HepG2 (cell line): ENCODE data around the gene IFNL1. TPM values are rescaled to one million over a fixed set of nuclear protein-coding genes. Genes with fewer than 3 reads are reported as not detected.

Experiments
- ATAC-seq: fragments of 200-7000 bp; cut with Tn5 transposase; 3 replicates; pipeline ENCODE4 v1.9.1; 2020; ENCODE audit warnings: mild to moderate bottlenecking, moderate library complexity
- BruUV-seq: library from RNA; stranded (reverse); fragments of 400-500 nt; replicated peaks from 2 replicates; lab custom pipeline; 2021; lab: Mats Ljungman, UMichigan
- CTCF ChIA-PET: fragments of 300-600 bp; formaldehyde crosslinking; extraction: SDS; loops from one replicate; lab custom pipeline; 2021; ENCODE audit warnings: low total read pairs, inconsistent platforms, low intra/inter-chr PET ratio; lab: Yijun Ruan, JAX
- POLR2A ChIA-PET: fragments of 350-600 bp; sonication (Branson Sonifier 250); formaldehyde crosslinking; loops from one replicate; lab custom pipeline; 2020; ENCODE audit warnings: antibody characterized with exemption, inconsistent platforms; lab: Yijun Ruan, JAX
- DNase-seq: peaks from one replicate; pipeline ENCODE4 v3.0.0-alpha.2; 2015; ENCODE audit warnings: low spot score
- FAIRE-seq: peaks from 3 replicates; lab custom pipeline; 2011; peaks lifted over from hg19 to GRCh38; lab: Jason Lieb, UNC
- H2AFZ ChIP-seq: one replicate; pipeline ENCODE4 v1.6.1; 2011; ENCODE audit warnings: low read length, inconsistent platforms
- H3K27ac ChIP-seq: fragments of 300-600 bp; 3 replicates; pipeline ENCODE4 v1.8.0; 2011; ENCODE audit warnings: mixed run types, mild to moderate bottlenecking, mixed read lengths, low read length, inconsistent platforms; ENCODE audit not compliant: insufficient read depth; ENCODE audit errors: extremely low read length
- H3K27me3 ChIP-seq, 2 experiments: fragments of 200-600 bp in 1 of 2; 2 replicates in 1 of 2; 3 replicates in 1 of 2; pipeline versions ENCODE4 v1.6.0 to v1.8.0; 2011; ENCODE audit warnings: low read length in 2 of 2, mild to moderate bottlenecking in 2 of 2, moderate library complexity in 2 of 2, inconsistent platforms in 1 of 2; ENCODE audit not compliant: insufficient read depth in 2 of 2, control insufficient read depth in 1 of 2
- H3K36me3 ChIP-seq, 2 experiments: fragments of 200-600 bp in 1 of 2; replicated peaks in 1 of 2; 2 replicates in 1 of 2; 3 replicates in 1 of 2; pipeline versions ENCODE4 v1.5.1 to v1.8.0; 2011; ENCODE audit warnings: low read length in 2 of 2, inconsistent platforms in 1 of 2; ENCODE audit not compliant: insufficient read depth in 2 of 2, control insufficient read depth in 1 of 2
- H3K4me1 ChIP-seq: 2 replicates; pipeline ENCODE4 v1.5.1; 2012; ENCODE audit warnings: low read length, inconsistent platforms; ENCODE audit not compliant: insufficient read depth
- H3K4me2 ChIP-seq: 2 replicates; pipeline ENCODE4 v1.6.0; 2011; ENCODE audit warnings: low read depth, low read length, inconsistent platforms
- H3K4me3 ChIP-seq, 3 experiments: fragments of 200-600 bp in 1 of 3; sonication (generic), shearing (Covaris generic) in 1 of 3; replicated peaks in 1 of 3; 2 replicates each; pipeline ENCODE4 v1.5.1; 2011 to 2016; ENCODE audit warnings: low read length in 3 of 3, inconsistent platforms in 2 of 3, low read depth in 2 of 3, mild to moderate bottlenecking in 2 of 3, control low read depth in 1 of 3, mixed read lengths in 1 of 3; ENCODE audit not compliant: insufficient read depth in 1 of 3
- H3K79me2 ChIP-seq: one replicate; pipeline ENCODE4 v1.6.1; 2011; ENCODE audit warnings: low read length, inconsistent platforms; ENCODE audit not compliant: insufficient read depth
- H3K9ac ChIP-seq: 2 replicates; pipeline ENCODE4 v1.6.0; 2011; ENCODE audit warnings: mild to moderate bottlenecking, low read depth, low read length, inconsistent platforms; ENCODE audit not compliant: insufficient read depth
- H3K9me3 ChIP-seq: 2 replicates; pipeline ENCODE4 v1.5.1; 2012; ENCODE audit warnings: mild to moderate bottlenecking, low read length
- H4K20me1 ChIP-seq: 2 replicates; pipeline ENCODE4 v1.6.0; 2011; ENCODE audit warnings: inconsistent platforms, mild to moderate bottlenecking, low read length, moderate library complexity; ENCODE audit not compliant: insufficient read depth
- HMG20A ChIP-seq: IDR thresholded peaks from 2 replicates; pipeline ENCODE4 v1.6.1; 2016; ENCODE audit warnings: borderline replicate concordance
- POLR2AphosphoS2 ChIP-seq: IDR thresholded peaks from 2 replicates; pipeline ENCODE4 v1.6.1; 2011; ENCODE audit warnings: low read depth, low read length, improper control_type of control experiment
- SNAI1 ChIP-seq: sonication (generic); formaldehyde crosslinking; IDR thresholded peaks from 2 replicates; pipeline ENCODE4 v1.5.0; 2020; ENCODE audit warnings: mild to moderate bottlenecking, missing genetic modification reagents, borderline replicate concordance
- SUZ12 ChIP-seq: fragments of 150-350 bp; IDR thresholded peaks from 2 replicates; pipeline ENCODE4 v1.6.1; 2014; ENCODE audit warnings: low read depth, low read length
- TCF7 ChIP-seq: sonication (generic); IDR thresholded peaks from 2 replicates; pipeline ENCODE4 v1.6.1; 2016; ENCODE audit warnings: antibody characterized with exemption, low read depth
- ZNF235 ChIP-seq: sonication (generic); formaldehyde crosslinking; IDR thresholded peaks from 2 replicates; pipeline ENCODE4 v1.8.1; 2023; ENCODE audit warnings: mild to moderate bottlenecking, missing genetic modification reagents, borderline replicate concordance
- ZNF329 ChIP-seq: sonication (generic); formaldehyde crosslinking; IDR thresholded peaks from 2 replicates; pipeline ENCODE4 v1.9.0; 2021; ENCODE audit warnings: low read depth, mild to moderate bottlenecking, missing genetic modification reagents
- ZNF383 ChIP-seq: sonication (generic); formaldehyde crosslinking; IDR thresholded peaks from 2 replicates; pipeline ENCODE4 v1.4.0; 2020; ENCODE audit warnings: missing genetic modification reagents, mild to moderate bottlenecking, borderline replicate concordance
- ZSCAN9 ChIP-seq: IDR thresholded peaks from 2 replicates; pipeline ENCODE4 v1.6.1; 2016; ENCODE audit warnings: borderline replicate concordance
- WGBS: methylation state at CpG from one replicate; pipeline ENCODE4 v1.1.6; 2017; ENCODE audit warnings: low lambda C conversion rate; 5-methylcytosine and 5-hydroxymethylcytosine counted together
- in situ Hi-C: cut with HindIII; loops from 2 replicates; pipeline ENCODE4 v1.10.0; 2017; ENCODE audit warnings: low pct_unique_long_range_greater_than_20kb; ENCODE audit not compliant: extremely low pct_ligation_motif_present
- intact Hi-C: fragments of 100-400 bp; cut with micrococcal nuclease; formaldehyde crosslinking; loops from one replicate; pipeline ENCODE4 v1.10.0; 2022; ENCODE audit not compliant: unreplicated experiment
- polyA plus RNA-seq, 8 experiments: library from polyadenylated mRNA; depleted of rRNA in 3 of 8; stranded (reverse) in 7 of 8; unstranded in 1 of 8; fragments of >200 nt; fragmentation: Illumina TruSeq in 4 of 8; extraction: Trizol in 4 of 8; gene quantifications; 2 replicates each; pipeline versions ENCODE4 v1.2.1 to v1.2.3, GENCODE V29; 2011 to 2016; ENCODE audit warnings: low read depth in 4 of 8, missing spikeins in 1 of 8, mixed read lengths in 1 of 8; ENCODE audit not compliant: insufficient read depth in 1 of 8
- total RNA-seq, 5 experiments: library from RNA; depleted of rRNA; stranded (reverse); fragments of >200 nt; fragmentation: Illumina TruSeq; extraction: Trizol; gene quantifications; 2 replicates each; pipeline ENCODE4 v1.2.3, GENCODE V29; 2016; ENCODE audit warnings: low read depth in 1 of 5
- TF ChIP-seq, protein P1 (sequence below): sonication (generic); formaldehyde crosslinking; IDR thresholded peaks from 2 replicates; pipeline ENCODE4 v1.8.0; 2022; ENCODE audit warnings: mild to moderate bottlenecking, missing genetic modification reagents; ENCODE audit not compliant: insufficient replicate concordance
- TF ChIP-seq, protein P2 (sequence below): sonication (generic); formaldehyde crosslinking; conservative IDR thresholded peaks from 2 replicates; pipeline ENCODE4 v1.8.0; 2022; ENCODE audit warnings: mild to moderate bottlenecking, moderate library complexity, missing genetic modification reagents
- TF ChIP-seq, protein P3 (sequence below): sonication (generic); formaldehyde crosslinking; IDR thresholded peaks from 2 replicates; pipeline ENCODE4 v1.5.1; 2020; ENCODE audit warnings: missing genetic modification reagents, mild to moderate bottlenecking, borderline replicate concordance
- TF ChIP-seq, protein P4 (sequence below): sonication (generic); formaldehyde crosslinking; IDR thresholded peaks from 2 replicates; pipeline ENCODE4 v1.5.1; 2020; ENCODE audit warnings: mild to moderate bottlenecking, missing genetic modification reagents, moderate library complexity
- TF ChIP-seq, protein P5 (sequence below): sonication (generic); formaldehyde crosslinking; IDR thresholded peaks from 2 replicates; pipeline ENCODE4 v1.8.0; 2022; ENCODE audit warnings: missing genetic modification reagents, mild to moderate bottlenecking, borderline replicate concordance

The IFNL1 gene
- total and polyA plus RNA-seq, 2 of the 13 experiments (the other 11 are each of a cell fraction or from before 2014, with no cell fraction given): not detected

DNA sequence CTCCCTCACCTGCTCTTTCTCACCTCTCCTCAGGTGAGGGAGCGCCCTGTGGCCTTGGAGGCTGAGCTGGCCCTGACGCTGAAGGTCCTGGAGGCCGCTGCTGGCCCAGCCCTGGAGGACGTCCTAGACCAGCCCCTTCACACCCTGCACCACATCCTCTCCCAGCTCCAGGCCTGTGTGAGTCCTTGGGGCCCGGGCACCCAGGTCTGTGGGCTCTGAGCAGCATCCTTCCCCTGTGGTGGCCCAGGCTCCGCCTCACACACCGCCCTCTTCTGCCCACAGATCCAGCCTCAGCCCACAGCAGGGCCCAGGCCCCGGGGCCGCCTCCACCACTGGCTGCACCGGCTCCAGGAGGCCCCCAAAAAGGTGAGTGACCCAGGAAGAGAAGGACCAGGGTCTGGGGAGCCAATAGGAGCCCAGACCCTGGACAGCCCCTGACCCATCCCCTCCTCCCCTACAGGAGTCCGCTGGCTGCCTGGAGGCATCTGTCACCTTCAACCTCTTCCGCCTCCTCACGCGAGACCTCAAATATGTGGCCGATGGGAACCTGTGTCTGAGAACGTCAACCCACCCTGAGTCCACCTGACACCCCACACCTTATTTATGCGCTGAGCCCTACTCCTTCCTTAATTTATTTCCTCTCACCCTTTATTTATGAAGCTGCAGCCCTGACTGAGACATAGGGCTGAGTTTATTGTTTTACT, 1.9 kb downstream of the IFNL1 start (continued):
- TF ChIP-seq, protein P1, sequence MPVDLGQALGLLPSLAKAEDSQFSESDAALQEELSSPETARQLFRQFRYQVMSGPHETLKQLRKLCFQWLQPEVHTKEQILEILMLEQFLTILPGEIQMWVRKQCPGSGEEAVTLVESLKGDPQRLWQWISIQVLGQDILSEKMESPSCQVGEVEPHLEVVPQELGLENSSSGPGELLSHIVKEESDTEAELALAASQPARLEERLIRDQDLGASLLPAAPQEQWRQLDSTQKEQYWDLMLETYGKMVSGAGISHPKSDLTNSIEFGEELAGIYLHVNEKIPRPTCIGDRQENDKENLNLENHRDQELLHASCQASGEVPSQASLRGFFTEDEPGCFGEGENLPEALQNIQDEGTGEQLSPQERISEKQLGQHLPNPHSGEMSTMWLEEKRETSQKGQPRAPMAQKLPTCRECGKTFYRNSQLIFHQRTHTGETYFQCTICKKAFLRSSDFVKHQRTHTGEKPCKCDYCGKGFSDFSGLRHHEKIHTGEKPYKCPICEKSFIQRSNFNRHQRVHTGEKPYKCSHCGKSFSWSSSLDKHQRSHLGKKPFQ: no peak
- TF ChIP-seq, protein P2, sequence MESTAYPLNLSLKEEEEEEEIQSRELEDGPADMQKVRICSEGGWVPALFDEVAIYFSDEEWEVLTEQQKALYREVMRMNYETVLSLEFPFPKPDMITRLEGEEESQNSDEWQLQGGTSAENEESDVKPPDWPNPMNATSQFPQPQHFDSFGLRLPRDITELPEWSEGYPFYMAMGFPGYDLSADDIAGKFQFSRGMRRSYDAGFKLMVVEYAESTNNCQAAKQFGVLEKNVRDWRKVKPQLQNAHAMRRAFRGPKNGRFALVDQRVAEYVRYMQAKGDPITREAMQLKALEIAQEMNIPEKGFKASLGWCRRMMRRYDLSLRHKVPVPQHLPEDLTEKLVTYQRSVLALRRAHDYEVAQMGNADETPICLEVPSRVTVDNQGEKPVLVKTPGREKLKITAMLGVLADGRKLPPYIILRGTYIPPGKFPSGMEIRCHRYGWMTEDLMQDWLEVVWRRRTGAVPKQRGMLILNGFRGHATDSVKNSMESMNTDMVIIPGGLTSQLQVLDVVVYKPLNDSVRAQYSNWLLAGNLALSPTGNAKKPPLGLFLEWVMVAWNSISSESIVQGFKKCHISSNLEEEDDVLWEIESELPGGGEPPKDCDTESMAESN (CRISPR knock-in tag): no peak
- TF ChIP-seq SUZ12: no peak
- TF ChIP-seq HMG20A (CRISPR knock-in tag): no peak
- no peak for TF ChIP-seq ZNF383
- TF ChIP-seq, protein P3, sequence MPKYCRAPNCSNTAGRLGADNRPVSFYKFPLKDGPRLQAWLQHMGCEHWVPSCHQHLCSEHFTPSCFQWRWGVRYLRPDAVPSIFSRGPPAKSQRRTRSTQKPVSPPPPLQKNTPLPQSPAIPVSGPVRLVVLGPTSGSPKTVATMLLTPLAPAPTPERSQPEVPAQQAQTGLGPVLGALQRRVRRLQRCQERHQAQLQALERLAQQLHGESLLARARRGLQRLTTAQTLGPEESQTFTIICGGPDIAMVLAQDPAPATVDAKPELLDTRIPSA (CRISPR knock-in tag): no peak

DNA sequence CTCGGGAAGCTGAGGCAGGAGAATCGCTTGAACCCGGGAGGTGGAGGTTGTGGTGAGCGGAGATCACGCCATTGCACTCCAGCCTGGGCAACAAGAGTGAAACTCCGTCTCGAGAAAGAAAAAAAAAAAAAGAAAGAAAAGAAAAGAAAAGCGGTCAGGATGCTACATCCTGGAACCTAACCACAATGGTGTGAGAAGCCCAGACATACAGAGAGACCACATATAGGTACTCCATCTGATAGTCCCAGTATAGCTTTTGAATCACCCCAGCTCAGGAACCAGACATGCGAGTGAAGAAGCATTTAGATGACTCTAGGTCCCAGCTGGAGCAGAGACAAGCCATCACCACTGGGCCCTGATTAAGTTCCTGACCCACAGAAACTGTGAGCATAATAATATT, 3.2 kb downstream of the IFNL1 start:
- WGBS: 69% methylated on average over 9 of the region's 9 CpGs
- H3K4me2 ChIP-seq: no peak overlapping the region
- H3K79me2 ChIP-seq: no peaks in the 10 kb centered on the region
- TF ChIP-seq ZNF329 (CRISPR knock-in tag) (no peak), ZSCAN9 (CRISPR knock-in tag) (no peak), ZNF235 (CRISPR knock-in tag) (no peak), POLR2AphosphoS2 (no peak), SNAI1 (CRISPR knock-in tag) (no peak), TCF7 (no peak)
- TF ChIP-seq, protein P4, sequence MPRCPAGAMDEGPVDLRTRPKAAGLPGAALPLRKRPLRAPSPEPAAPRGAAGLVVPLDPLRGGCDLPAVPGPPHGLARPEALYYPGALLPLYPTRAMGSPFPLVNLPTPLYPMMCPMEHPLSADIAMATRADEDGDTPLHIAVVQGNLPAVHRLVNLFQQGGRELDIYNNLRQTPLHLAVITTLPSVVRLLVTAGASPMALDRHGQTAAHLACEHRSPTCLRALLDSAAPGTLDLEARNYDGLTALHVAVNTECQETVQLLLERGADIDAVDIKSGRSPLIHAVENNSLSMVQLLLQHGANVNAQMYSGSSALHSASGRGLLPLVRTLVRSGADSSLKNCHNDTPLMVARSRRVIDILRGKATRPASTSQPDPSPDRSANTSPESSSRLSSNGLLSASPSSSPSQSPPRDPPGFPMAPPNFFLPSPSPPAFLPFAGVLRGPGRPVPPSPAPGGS: no peak
- TF ChIP-seq, protein P5, sequence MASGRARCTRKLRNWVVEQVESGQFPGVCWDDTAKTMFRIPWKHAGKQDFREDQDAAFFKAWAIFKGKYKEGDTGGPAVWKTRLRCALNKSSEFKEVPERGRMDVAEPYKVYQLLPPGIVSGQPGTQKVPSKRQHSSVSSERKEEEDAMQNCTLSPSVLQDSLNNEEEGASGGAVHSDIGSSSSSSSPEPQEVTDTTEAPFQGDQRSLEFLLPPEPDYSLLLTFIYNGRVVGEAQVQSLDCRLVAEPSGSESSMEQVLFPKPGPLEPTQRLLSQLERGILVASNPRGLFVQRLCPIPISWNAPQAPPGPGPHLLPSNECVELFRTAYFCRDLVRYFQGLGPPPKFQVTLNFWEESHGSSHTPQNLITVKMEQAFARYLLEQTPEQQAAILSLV (CRISPR knock-in tag): no peak
- CTCF ChIA-PET: no interaction called here
- no TSS peak for BruUV-seq
- intact Hi-C loops: no loop called here
- H4K20me1 ChIP-seq: no peaks in the 10 kb centered on the region
- no peak overlapping the region for H2AFZ ChIP-seq
- peaks cover 9% of the 10 kb centered on the region for H3K4me1 ChIP-seq
- no peak overlapping the region for H3K9ac ChIP-seq
- H3K9me3 ChIP-seq: no peaks in the 10 kb centered on the region
- in situ Hi-C loops: no loop called here
- H3K27ac ChIP-seq: no peak overlapping the region
- no peak for DNase-seq
- FAIRE-seq: no peak
- no peak for ATAC-seq
- no peaks in the 10 kb centered on the region for H3K36me3 ChIP-seq
- H3K4me3 ChIP-seq: no peak overlapping the region
- peaks cover 0 to 10% of the 10 kb centered on the region in 2 experiments; a peak in 2 of 5 replicates for H3K27me3 ChIP-seq
- POLR2A ChIA-PET: no interaction called here
